ENCODE measurements around the gene ZNF621.
"Not testable (repeated sequence)": the region's sequence is repeated elsewhere in the genome, so short reads cannot be mapped to it uniquely, and the experiment has no call there.

The ZNF621 gene

GRCh38 chr3:40532252-40532651, 7.5 kb downstream of the ZNF621 start:
- no peak overlapping the region for H3K4me3 ChIP-seq (replicated peaks in 1 of 2; ENCODE audit: low read depth in 2 of 2, low read length in 2 of 2)
- TF ChIP-seq CTCF (IDR thresholded peaks at IDR 0.05; ENCODE audit: low read depth, low read length) = no peak
- no peak for DNase-seq (ENCODE audit: low read depth in 2 of 2)

- DNase-seq (ENCODE audit: low read depth in 2 of 2) = no peak
- TF ChIP-seq CTCF (IDR thresholded peaks at IDR 0.05; ENCODE audit: low read depth, low read length) = no peak
- no peak overlapping the region for H3K4me3 ChIP-seq (replicated peaks in 1 of 2; ENCODE audit: low read depth in 2 of 2, low read length in 2 of 2)
Observed at GRCh38 chr3:40534283-40534682, 9.5 kb downstream of the ZNF621 start.

- no peak overlapping the region for H3K4me3 ChIP-seq (replicated peaks in 1 of 2; ENCODE audit: low read depth in 2 of 2, low read length in 2 of 2)
- DNase-seq (ENCODE audit: low read depth in 2 of 2) = peak; percentile 69 to 83
- no peak for TF ChIP-seq CTCF (IDR thresholded peaks at IDR 0.05; ENCODE audit: low read depth, low read length)
Observed at GRCh38 chr3:40546816-40547215, 22.1 kb downstream of the ZNF621 start.

- peak; percentile 21 to 35 for DNase-seq (ENCODE audit: low read depth in 2 of 2)
- no peak overlapping the region for H3K4me3 ChIP-seq (replicated peaks in 1 of 2; ENCODE audit: low read depth in 2 of 2, low read length in 2 of 2)
- no peak for TF ChIP-seq CTCF (IDR thresholded peaks at IDR 0.05; ENCODE audit: low read depth, low read length)
Observed at GRCh38 chr3:40550167-40550566, 25.4 kb downstream of the ZNF621 start.

GRCh38 chr3:40557575-40558161, 32.9 kb downstream of the ZNF621 start:
- no peak overlapping the region for H3K4me3 ChIP-seq (replicated peaks in 1 of 2; ENCODE audit: low read depth in 2 of 2, low read length in 2 of 2)
- no peak for TF ChIP-seq CTCF (IDR thresholded peaks at IDR 0.05; ENCODE audit: low read depth, low read length)
- no peak for DNase-seq (ENCODE audit: low read depth in 2 of 2)

- DNase-seq (ENCODE audit: low read depth in 2 of 2); H3K4me3 ChIP-seq (replicated peaks in 1 of 2; ENCODE audit: low read depth in 2 of 2, low read length in 2 of 2): not testable (repeated sequence)
Observed at GRCh38 chr3:40562482-40562881, 37.7 kb downstream of the ZNF621 start.

- H3K4me3 ChIP-seq (replicated peaks in 1 of 2; ENCODE audit: low read depth in 2 of 2, low read length in 2 of 2); DNase-seq (ENCODE audit: low read depth in 2 of 2): not testable (repeated sequence)
Observed at GRCh38 chr3:40565629-40566028, 40.9 kb downstream of the ZNF621 start.

- H3K4me3 ChIP-seq (replicated peaks in 1 of 2; ENCODE audit: low read depth in 2 of 2, low read length in 2 of 2) = no peak overlapping the region
- TF ChIP-seq CTCF (IDR thresholded peaks at IDR 0.05; ENCODE audit: low read depth, low read length) = no peak
- DNase-seq (ENCODE audit: low read depth in 2 of 2) = no peak
Observed at GRCh38 chr3:40566694-40567093, 41.9 kb downstream of the ZNF621 start.
